GM19455 (cell line): ENCODE results near the gene GPR137.
A peak's percentile ranks its signal among the peaks of the same experiment; 100 is the strongest.

ENCODE experiments used
- ATAC-seq: cut with Tn5 transposase; IDR thresholded peaks from one replicate; pipeline ENCODE4 v1.9.1; 2021; ENCODE audit not compliant: unreplicated experiment

The GPR137 gene

DNA sequence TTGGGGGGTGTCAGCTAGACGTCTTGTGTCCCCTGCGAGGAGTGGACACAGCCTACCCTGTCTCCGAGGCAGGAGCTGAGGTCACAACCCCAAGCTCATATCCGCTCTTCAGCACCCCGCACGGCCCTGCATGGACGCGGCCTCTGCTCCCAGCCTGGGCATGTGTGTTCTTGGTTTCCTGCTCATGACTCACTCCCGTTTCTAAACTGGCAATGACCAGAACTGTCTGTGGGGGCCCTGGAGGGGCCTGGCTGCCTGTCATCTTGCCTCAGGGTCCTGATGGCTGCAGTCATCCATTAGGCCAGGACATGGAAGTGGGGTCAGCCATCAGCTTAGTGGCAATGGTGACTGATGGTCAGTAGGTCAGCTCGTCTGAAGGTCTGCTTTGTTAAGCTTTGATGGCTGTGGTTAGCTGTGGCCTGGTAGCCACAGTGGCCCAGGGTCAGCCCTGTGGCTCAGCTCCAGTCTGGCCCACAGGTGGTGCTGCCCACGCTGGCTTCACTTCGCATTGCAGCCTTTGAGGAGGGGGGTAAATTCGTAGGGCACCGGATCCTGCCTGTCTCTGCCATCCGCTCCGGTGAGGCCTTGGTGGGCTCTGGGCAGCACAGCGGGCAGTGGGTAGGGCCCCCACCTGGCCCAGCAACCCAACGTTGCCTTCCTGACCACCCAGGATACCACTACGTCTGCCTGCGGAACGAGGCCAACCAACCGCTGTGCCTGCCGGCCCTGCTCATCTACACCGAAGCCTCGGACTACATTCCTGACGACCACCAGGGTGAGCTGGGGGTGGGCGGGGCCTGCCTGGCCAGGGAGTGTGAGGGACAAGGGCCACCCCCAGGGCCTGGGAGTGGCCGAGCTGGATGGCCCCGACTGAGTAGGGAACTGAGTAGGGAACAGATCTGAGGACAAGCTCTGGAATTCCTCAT lies 22.4 kb upstream of the GPR137 start:
- ATAC-seq = no peak

DNA sequence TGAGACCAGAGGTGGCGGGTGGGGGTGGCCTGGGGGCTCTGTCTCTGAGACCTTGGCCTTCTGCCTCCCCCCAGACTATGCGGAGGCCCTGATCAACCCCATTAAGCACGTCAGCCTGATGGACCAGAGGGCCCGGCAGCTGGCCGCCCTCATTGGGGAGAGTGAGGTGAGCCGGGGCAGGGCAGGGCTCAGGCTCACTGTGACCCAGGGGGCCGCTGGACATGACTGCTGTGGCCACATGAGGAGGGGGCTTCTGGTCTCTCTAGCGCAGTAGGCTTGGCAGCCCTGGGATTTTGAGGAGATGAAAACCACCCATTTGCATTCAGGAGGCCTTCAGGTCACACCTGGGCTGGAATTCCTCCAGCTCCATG lies 21.7 kb upstream of the GPR137 start:
- no peak for ATAC-seq

DNA sequence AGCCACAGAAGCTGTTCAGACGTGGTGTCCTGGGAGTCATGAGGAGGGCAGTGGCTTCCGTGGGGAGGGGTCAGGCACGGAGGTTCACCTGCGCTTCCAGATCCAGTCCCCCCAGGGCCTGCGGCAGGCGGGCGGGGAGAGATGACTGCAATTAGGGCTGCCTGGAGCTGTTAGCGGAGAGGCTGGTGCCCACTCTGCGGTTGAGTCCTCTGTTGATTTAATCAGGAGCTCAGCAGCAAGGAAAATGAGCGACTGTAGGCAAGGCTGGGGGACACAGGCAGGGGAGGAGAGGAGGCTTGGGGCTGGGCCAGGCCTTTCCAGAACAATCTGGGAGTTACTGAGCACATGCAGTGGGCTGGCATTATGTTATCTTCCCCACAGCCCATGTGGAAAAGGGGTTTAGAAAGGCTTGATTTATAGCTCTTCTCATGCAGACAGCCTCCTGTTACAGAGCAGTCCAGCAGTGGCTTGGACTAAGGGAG lies 21.2 kb upstream of the GPR137 start:
- no peak for ATAC-seq

DNA sequence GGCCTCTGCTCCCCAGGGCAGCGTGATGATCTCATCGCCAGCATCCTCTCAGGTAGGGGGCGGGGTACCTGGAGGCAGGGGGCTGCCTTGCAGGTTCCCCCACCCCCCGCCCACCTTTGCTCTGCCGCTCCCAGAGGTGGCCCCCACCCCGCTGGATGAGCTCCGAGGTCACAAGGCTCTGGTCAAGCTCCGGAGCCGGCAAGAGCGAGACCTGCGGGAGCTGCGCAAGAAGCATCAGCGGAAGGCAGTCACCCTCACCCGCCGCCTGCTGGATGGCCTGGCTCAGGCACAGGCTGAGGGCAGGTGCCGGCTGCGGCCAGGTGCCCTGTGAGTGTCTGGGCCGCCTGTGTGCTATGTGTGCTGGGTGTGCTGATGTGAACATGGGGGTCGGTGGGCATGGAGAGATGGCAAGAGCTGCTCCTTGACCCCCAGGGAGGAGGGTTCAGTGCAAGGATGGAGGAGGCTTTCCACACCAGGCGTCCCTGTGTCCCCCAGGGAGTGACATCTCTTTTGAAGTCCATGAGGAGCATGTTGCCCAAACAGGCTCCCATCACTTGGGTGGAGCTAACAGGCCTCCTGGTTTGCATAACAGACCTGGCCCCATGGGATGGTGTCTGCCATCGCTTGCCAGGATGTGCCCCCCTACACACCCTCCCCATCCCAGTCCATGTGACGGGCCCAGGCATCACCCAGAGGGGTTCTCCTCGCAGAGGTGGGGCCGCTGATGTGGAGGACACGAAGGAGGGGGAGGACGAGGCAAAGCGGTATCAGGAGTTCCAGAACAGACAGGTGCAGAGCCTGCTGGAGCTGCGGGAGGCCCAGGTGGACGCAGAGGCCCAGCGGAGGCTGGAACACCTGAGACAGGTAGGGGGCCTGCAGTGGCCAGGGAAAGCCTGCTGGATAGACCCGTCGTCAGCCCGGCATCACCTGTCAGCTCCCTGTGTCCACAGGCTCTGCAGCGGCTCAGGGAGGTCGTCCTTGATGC lies 20.2 kb upstream of the GPR137 start:
- no peak for ATAC-seq

DNA sequence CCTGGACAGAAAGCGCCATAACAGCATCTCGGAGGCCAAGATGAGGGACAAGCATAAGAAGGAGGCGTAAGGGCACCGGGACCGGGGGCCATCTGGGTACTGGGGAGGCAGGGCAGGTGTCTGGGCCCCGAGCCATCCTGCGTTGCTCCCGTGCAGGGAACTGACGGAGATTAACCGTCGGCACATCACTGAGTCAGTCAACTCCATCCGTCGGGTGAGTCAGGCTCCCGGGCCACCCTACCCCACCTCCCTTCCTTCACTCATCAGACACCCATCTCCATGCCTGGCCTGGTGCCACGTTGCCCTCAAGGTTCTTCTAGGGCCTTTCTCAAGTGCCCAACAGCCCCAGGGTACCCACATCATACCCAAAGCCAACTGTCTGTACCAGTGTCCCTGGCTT lies 19.3 kb upstream of the GPR137 start:
- ATAC-seq = no peak

DNA sequence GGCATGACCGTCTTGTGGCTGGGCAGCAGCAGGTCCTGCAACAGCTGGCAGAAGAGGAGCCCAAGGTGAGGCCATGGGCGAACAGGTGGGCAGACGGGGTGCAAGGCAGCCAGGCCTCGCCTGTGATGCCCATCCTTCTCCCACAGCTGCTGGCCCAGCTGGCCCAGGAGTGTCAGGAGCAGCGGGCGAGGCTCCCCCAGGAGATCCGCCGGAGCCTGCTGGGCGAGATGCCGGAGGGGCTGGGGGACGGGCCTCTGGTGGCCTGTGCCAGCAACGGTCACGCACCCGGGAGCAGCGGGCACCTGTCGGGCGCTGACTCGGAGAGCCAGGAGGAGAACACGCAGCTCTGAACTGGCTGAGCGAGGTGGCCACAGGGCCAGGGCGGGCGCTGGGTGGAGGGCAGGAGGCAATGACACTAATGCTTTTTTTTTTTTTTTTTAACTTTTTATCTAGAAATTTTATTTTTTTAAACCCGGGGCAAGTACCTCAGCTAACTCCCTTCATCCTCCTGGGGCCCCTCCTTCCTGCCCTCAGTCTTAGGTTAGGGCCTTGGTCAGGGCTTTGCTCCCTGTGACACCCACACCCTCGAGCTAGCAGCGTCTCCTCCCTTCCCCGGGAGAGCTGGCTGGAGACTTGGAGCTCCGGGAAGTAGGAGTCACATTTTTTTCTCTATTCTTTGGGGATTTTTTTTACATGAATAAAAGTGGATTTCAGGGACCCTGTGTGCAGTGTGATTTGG lies 18.3 kb upstream of the GPR137 start:
- ATAC-seq = no peak

DNA sequence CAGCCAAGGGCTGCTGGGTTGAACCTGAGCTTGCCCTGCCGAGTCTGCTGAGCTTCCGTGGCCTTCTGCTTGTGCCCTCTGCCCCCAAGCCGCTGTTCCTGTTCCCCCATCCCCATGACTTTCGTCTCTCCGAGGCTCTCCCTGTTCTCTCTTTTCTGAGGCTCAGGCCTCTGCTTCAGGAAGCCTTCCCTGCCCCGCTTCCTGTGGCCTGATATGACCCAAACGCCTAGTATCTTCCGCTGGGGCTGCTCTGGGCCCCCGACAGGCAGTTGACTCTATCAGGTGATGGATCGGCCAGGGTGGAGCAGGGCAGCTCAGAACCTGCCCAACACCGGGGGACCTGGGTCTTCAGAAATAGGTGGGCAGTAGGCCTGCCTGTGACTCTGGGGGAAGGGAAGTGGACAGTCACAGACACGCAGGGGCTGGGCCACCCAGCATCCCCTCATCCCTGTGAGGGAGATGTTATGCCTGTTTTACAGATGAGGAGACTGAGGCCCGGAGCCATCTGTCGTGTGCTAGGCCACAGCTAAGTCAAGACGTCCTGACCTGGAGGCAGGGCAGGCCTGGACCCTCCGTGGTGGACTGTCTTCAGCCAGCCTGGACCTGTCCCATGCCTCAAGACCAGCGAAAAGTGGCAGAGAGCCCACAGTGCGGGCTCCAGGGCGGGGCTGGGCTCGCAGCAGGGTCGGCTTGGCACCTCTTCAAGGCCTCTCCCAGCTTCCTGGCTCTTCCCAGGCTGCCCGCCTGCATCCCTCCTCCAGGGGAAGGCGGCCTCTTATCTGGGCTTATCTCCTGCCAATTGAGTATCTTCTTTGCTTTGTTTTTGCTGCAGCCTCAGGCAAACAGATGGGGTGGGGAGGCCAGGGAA lies 17.4 kb upstream of the GPR137 start:
- ATAC-seq = no peak

DNA sequence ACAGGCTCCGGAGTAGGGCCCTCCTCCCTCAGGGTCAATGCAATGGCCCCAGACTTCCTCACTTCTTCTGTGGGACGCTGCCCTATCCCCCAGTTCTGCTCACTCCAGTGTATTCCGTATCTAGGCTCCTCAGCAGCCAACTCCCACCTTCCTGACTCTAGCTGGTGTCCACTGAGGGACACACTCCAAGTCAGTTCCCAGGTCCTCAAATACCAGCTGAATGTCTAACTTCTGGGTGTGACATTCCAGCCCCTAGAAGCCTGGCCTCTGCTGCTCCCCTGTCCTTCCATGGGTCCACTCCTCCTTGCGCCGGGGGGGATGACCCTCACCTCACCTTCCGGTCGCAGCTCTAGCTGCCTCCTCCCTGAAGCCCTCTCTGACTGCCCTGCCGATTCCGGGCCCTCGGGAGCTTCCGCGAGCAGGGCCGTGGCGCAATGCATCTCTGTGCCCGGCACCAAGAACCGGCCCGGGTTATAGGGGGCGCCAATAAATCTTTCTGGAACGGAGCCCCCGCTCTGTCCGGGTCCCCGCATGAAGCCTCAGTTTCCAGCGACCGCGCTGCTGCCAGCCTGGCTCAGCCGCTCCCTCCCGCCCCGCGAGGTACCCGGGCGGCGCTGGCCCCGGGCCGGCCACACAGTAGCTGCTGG lies 16.6 kb upstream of the GPR137 start:
- ATAC-seq = peak; percentile 23

DNA sequence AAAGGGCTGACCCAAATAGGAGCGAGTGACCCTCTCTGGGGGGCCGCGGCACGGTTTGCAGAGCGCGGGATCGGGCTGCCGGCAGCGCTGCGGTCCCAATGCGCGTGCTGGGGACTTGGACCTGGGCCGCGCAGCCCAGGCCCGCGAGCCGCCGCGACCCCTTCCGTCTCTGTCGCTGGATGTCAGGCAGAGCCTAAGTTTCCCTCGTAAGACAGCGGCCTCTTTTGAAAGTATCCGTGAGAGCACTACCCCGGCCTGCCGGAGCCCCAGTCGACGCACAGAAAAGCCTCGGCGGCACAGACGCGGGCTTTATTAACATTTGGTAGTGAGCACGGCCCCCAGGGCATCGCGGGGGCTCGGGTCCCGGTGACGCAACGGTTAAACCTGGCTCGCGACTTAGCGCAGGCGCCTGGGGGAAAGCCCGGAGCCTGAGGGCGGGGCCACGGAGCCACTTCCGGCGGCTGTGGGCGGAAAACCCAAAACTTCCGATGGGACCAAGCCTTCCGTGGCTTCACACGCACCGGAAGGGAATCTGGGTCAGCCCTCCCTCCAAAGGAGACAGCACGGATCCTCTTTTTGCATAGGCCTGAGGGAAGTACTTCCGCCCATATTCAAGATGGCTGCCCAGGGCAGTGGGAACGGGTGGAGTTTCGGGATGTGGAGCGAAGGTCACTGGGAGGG lies 16.0 kb upstream of the GPR137 start:
- peak; percentile 68 for ATAC-seq

DNA sequence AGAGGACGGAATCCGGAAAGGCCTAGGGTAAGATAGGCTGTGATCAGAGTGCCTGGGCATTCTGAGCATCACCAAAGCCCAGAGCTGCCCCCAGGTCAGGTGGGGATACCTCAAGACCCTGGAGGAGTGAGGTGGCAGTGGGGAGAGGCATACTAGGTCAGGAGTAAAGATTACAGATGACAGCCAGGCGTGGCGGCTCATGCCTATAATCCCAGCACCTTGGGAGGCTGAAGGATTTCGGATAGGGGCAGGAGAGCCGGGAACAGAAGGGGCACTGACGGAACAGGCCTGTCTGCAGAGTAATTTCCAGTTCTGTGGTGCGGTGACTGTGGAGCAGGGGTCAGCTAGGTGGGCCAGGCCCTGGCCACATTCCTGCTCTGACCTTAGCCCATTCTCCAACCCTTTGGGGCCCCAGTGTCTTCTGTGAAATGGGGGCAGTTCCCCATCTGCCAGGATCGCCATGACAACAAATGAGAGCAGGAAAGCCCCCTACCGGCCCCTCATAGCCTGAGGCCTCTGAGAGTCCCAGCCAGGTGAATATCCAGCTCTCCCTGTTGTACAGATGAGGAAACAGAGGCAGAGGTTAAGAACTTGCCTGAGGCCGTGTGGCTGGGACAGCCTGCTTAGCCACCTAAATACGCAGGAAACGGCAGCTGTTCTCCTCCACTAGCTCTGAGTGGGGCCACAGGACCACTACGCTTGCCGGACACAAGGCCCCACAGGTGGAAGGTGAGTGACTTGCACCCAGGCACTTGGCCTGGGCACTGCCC lies 10.4 kb upstream of the GPR137 start:
- ATAC-seq = no peak

DNA sequence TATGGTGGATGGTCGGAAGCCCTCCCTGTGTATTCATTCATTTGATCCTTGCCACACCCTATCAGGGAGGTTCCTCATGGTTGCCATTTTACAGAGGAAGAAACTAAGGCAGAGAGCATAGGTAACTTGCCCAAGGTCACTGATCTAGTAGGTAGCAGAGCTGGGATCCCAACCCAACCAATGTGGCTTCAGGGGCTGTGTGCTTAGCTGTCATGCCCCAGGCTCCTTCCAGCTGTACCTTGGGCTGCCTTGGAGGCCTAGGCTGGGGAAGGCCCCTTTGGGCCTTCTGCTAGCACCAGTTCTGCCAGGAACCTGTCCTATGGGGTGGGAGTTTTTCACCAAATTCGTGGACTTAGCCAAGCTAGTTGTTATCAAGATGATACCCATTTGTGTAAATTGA lies 9.8 kb upstream of the GPR137 start:
- ATAC-seq = no peak

DNA sequence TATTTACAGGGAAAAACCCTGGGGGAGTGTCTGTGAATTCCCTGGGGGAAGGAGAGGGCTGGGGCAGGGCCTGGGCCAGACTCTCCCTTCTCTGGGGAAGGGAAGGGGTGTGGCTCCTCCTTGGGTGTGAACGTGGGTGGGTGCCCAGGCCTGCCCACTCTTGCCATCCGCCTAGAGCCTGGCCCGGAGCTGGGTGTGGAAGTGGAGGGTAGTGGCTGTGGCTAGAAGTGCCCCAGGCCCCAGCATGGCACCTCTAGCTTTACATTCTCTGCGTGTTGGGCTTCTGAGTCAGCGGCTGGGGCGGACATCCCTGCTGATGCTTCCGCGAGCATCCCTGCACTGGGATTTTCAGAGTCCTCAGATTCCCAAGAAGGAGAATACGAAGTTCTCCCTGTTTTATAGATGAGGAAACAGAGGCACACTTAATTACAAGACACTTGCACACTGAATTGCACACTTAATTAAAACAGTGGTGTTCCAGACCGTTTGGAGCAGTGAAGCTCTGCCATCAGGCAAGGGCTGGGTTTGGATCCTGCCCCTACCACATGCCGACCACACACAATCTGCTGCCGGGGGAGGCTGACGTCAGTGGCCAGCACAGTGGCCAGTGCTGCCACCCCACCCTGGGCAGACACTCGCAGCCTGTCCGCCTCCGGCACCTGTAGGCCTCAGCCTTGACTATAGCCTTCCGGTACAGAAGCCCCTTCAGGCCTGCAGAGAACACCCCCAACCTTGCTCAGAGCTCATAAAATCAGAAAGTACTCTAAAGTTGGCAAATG lies 8.8 kb upstream of the GPR137 start:
- ATAC-seq = no peak

DNA sequence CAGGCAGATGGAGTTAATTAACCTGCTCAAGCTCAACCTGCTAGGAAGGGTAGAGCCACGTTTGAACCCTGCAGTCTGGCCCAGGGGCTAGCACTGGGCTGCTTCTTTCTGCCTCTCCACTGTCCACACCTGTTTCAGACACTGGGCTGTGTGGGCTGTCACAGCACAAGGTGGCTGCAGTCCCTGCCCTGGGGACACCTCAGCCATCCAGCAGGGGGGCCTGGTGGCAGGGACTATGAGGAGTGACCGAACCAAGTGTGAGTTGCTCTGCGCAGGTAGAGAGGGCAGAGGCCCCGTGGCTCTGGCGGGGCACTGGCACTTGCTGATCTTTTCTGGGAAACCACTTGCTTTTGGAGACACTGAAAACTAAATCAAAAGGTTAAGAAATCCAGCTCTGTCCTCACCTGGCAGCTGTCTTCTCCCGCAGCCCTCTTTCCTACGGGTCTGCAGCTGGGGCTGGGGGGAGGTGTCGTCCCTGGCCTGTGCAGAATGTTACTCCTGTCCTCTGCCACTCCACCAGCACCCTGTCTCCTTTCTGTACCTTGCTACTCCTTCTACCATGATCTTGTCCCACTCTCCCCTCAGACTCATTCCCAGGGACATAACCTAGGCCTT lies 7.0 kb upstream of the GPR137 start:
- ATAC-seq = no peak

DNA sequence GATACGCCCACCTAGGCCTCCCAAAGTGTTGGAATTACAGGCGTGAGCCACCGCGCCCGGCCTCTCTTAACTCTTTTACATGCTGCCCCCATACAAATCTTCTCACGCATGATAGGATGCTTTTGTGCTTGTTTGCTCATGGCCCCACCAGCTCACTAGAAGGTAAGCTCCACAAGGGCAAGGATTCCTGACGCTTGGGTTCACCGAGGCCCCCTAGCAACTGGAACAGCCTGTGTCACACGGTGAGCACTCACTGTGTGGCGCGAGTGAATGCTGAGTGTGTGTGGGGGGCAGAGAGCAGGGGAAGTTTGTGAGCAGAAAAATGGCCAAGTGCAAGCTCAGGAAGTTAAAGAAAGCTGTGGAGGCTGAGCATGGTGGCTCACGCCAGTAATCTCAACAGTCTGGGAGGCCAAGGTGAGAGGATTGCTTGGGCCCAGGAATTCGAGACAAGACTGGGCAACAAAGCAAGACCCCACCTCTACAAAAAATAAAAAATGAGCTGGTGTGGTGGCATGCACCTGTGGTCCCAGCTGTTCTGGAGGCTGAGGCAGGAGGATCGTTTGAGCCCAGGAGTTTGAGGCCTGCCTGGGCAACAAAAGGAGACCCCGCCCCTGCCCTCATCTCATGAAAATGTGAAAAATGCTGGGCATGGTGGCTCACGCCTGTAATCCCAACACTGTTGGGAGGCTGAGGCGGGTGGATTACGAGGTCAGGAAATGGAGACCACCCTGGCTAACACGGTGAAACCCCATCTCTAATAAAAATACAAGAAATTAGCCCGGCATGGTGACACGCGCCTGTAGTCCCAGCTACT lies 3.5 kb upstream of the GPR137 start:
- ATAC-seq = no peak

DNA sequence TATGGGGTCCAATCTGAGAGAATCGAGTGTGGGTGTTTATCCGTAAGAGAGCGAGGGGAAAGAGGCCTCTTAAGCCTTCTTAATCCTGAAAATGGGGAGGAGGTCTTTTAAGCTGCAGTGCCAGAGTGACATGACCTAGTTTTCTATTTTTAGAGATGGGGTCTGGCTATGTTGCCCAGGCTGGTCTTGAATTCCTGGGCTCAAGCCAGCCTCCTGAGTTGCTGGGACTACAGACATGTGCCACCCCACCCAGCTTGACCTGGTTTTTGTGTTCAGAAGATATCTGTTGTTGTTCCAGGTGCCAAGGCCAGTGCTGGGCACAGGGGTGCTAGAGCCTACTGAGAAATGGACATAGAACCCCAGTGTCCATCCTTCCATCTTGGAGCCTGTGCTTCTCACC lies 2.6 kb upstream of the GPR137 start:
- no peak for ATAC-seq
